K562 (cell line): ENCODE measurements around the gene AP2M1. TPM values are rescaled to one million over a fixed set of nuclear protein-coding genes. Genes with fewer than 3 reads are reported as not detected.

ENCODE experiments used
- ATAC-seq: fragments of 200-7000 bp; cut with Tn5 transposase; 3 replicates; pipeline ENCODE4 v1.9.1; 2020; ENCODE audit warnings: moderate library complexity
- BruUV-seq: library from RNA; stranded (reverse); fragments of 400-500 nt; replicated peaks from 2 replicates; lab custom pipeline; 2021; lab: Mats Ljungman, UMichigan
- CTCF ChIA-PET: fragments of 300-600 bp; formaldehyde crosslinking; extraction: SDS; loops from one replicate; lab custom pipeline; 2021; ENCODE audit warnings: low intra/inter-chr PET ratio; lab: Yijun Ruan, JAX
- POLR2A ChIA-PET: fragments of 300-600, 350-650 bp; sonication (Branson Sonifier 250); formaldehyde crosslinking; extraction: SDS; loops from one replicate; lab custom pipeline; 2021; ENCODE audit warnings: antibody characterized with exemption, inconsistent platforms; lab: Yijun Ruan, JAX
- DNase-seq, 4 experiments: peaks; one replicate each; pipeline versions ENCODE4 v3.0.0 to v3.0.0-alpha.2; 2011 to 2018; ENCODE audit warnings: low spot score in 3 of 4, mixed read lengths in 3 of 4; ENCODE audit errors: extremely low read depth in 1 of 4
- FAIRE-seq: peaks from 2 replicates; lab custom pipeline; 2011; peaks lifted over from hg19 to GRCh38; lab: Jason Lieb, UNC
- H2AFZ ChIP-seq: 2 replicates; pipeline ENCODE4 v1.6.0; 2011; ENCODE audit warnings: low read depth, low read length, control low read depth, inconsistent platforms
- H3K27ac ChIP-seq: fragments of 200-600 bp; 3 replicates; pipeline ENCODE4 v1.8.0; 2011; ENCODE audit warnings: low read depth, mild to moderate bottlenecking, control low read depth, inconsistent platforms, low read length, moderate library complexity, mixed read lengths; ENCODE audit errors: extremely low read depth
- H3K27me3 ChIP-seq, 2 experiments: fragments of 300-600 bp in 1 of 2; 2 replicates in 1 of 2; 3 replicates in 1 of 2; pipeline versions ENCODE4 v1.6.0 to v1.8.0; 2011; ENCODE audit warnings: inconsistent platforms in 2 of 2, low read length in 2 of 2, mild to moderate bottlenecking in 1 of 2, mixed read lengths in 1 of 2, moderate library complexity in 1 of 2; ENCODE audit not compliant: control insufficient read depth in 2 of 2, insufficient read depth in 2 of 2
- H3K36me3 ChIP-seq: fragments of 300-600 bp; 3 replicates; pipeline ENCODE4 v1.8.0; 2011; ENCODE audit warnings: mild to moderate bottlenecking, low read length, inconsistent platforms; ENCODE audit not compliant: control insufficient read depth, insufficient read depth
- H3K4me1 ChIP-seq, 2 experiments: fragments of 200-600 bp in 1 of 2; replicated peaks in 1 of 2; 2 replicates in 1 of 2; 3 replicates in 1 of 2; pipeline versions ENCODE4 v1.5.1 to v1.8.0; 2011; ENCODE audit warnings: inconsistent platforms in 2 of 2, low read length in 2 of 2, mild to moderate bottlenecking in 1 of 2, mixed read lengths in 1 of 2, moderate library complexity in 1 of 2; ENCODE audit not compliant: control insufficient read depth in 2 of 2, insufficient read depth in 2 of 2
- H3K4me2 ChIP-seq: 2 replicates; pipeline ENCODE4 v1.6.1; 2011; ENCODE audit warnings: low read length, control low read depth, inconsistent platforms, mixed read lengths; ENCODE audit not compliant: insufficient read depth
- H3K4me3 ChIP-seq: fragments of 200-600 bp; sonication (generic), shearing (Covaris generic); 2 replicates; pipeline ENCODE4 v1.5.1; 2016; ENCODE audit warnings: control low read depth, inconsistent platforms
- H3K79me2 ChIP-seq: fragments of 200-600 bp; 3 replicates; pipeline ENCODE4 v1.8.0; 2011; ENCODE audit warnings: low read length, inconsistent platforms; ENCODE audit not compliant: control insufficient read depth, insufficient read depth
- H3K9ac ChIP-seq, 2 experiments: 2 replicates each; pipeline versions ENCODE4 v1.6.0 to v1.6.1; 2011; ENCODE audit warnings: low read depth in 2 of 2, low read length in 2 of 2, control low read depth in 1 of 2, inconsistent platforms in 1 of 2, mild to moderate bottlenecking in 1 of 2, mixed read lengths in 1 of 2; ENCODE audit not compliant: insufficient read depth in 1 of 2
- H3K9me1 ChIP-seq: one replicate; pipeline ENCODE4 v1.6.0; 2011; ENCODE audit warnings: inconsistent platforms, mild to moderate bottlenecking, low read length, moderate library complexity; ENCODE audit not compliant: control insufficient read depth, insufficient read depth
- H3K9me3 ChIP-seq: replicated peaks from 2 replicates; pipeline ENCODE4 v1.5.1; 2011; ENCODE audit warnings: low read depth, low read length, inconsistent platforms; ENCODE audit not compliant: control insufficient read depth, insufficient read depth
- H4K20me1 ChIP-seq: replicated peaks from 2 replicates; pipeline ENCODE4 v1.6.1; 2011; ENCODE audit warnings: low read length, inconsistent platforms, mixed read lengths; ENCODE audit not compliant: control insufficient read depth, insufficient read depth
- BRD4 ChIP-seq: fragments of 200-600 bp; sonication (generic); IDR thresholded peaks from 2 replicates; pipeline ENCODE4 v1.6.1; 2017; ENCODE audit warnings: inconsistent platforms
- CBFB ChIP-seq: sonication (generic); formaldehyde crosslinking; IDR thresholded peaks from 2 replicates; pipeline ENCODE4 v1.4.0; 2020; ENCODE audit warnings: mild to moderate bottlenecking, missing genetic modification reagents
- GTF2A2 ChIP-seq: IDR thresholded peaks from 2 replicates; pipeline ENCODE4 v1.6.1; 2016; ENCODE audit warnings: mild to moderate bottlenecking, missing genetic modification characterization, missing compliant biosample characterization
- GTF2E2 ChIP-seq: fragments of 200-800 bp; sonication (Bioruptor generic); IDR thresholded peaks from 2 replicates; pipeline ENCODE4 v1.6.1; 2016; ENCODE audit warnings: missing genetic modification characterization, missing compliant biosample characterization
- RFX7 ChIP-seq: fragments of 250-450 bp; sonication (Bioruptor Pico); IDR thresholded peaks from 2 replicates; pipeline ENCODE4 v1.5.1; 2021; ENCODE audit warnings: mild to moderate bottlenecking
- RUNX1 ChIP-seq: sonication (generic); IDR thresholded peaks from 2 replicates; pipeline ENCODE4 v1.6.1; 2016; ENCODE audit warnings: antibody characterized with exemption, low read depth
- SUPT5H ChIP-seq: fragments of 450-650 bp; IDR thresholded peaks from 2 replicates; pipeline ENCODE4 v1.6.1; 2016
- XRCC3 ChIP-seq: fragments of 450-650 bp; IDR thresholded peaks from 2 replicates; pipeline ENCODE4 v1.6.1; 2017; ENCODE audit warnings: mild to moderate bottlenecking, moderate library complexity
- ZNF143 ChIP-seq: sonication (generic); formaldehyde crosslinking; IDR thresholded peaks from 2 replicates; pipeline ENCODE4 v1.9.0; 2022; ENCODE audit warnings: mild to moderate bottlenecking, missing genetic modification reagents
- ZNF707 ChIP-seq: fragments of 250-450 bp; sonication (Bioruptor Pico); conservative IDR thresholded peaks from 2 replicates; pipeline ENCODE4 v1.8.0; 2022; ENCODE audit warnings: inconsistent platforms, mild to moderate bottlenecking, moderate library complexity
- WGBS: fragments of 100-300 bp; shearing (Covaris generic); methylation state at CpG from one replicate; pipeline ENCODE4 v1.1.6; 2016; ENCODE audit warnings: low coverage, mixed read lengths; ENCODE audit not compliant: insufficient coverage; ENCODE audit errors: missing lambda C conversion rate; 5-methylcytosine and 5-hydroxymethylcytosine counted together
- in situ Hi-C: fragments of 300-500 bp; cut with MboI; formaldehyde crosslinking; loops from 4 replicates; pipeline ENCODE4 v1.15.0; 2018; ENCODE audit warnings: inconsistent platforms, mixed read lengths
- intact Hi-C: fragments of 100-400 bp; cut with micrococcal nuclease; formaldehyde crosslinking; loops from 2 replicates; pipeline ENCODE4 v1.14.2; 2022
- polyA plus RNA-seq, 8 experiments: library from polyadenylated mRNA; depleted of rRNA in 4 of 8; stranded (reverse) in 5 of 8; unstranded in 3 of 8; fragments of >200 nt; fragmentation: Nextera tagmentation in 2 of 8; fragmentation: Illumina TruSeq in 1 of 8; extraction: Ambion mirVana in 2 of 8; extraction: Trizol in 1 of 8; gene quantifications; 2 replicates each; pipeline versions ENCODE4 v1.2.1 to v1.2.3, GENCODE V29; 2011 to 2014; ENCODE audit warnings: inconsistent platforms in 1 of 8, missing spikeins in 1 of 8
- total RNA-seq, 7 experiments: library from RNA; depleted of rRNA in 6 of 7; stranded (reverse); fragments of >200 nt in 6 of 7; fragmentation: Illumina TruSeq in 2 of 7; extraction: Trizol in 2 of 7; gene quantifications; 2 replicates each; pipeline versions ENCODE4 v1.2.1 to v1.2.3, GENCODE V29; 2011 to 2021; ENCODE audit warnings: low replicate concordance in 1 of 7
- TF ChIP-seq, protein P1 (sequence below): fragments of 200-600 bp; sonication (generic); IDR thresholded peaks from one replicate; pipeline ENCODE4 v1.6.1; 2012; ENCODE audit warnings: mild to moderate bottlenecking, low read depth, low read length, inconsistent platforms

AP2M1 gene
- total and polyA plus RNA-seq, 9 of the 15 experiments (the other 6 are each of a cell fraction or from before 2014, with no cell fraction given) = 118 to 505 (median 296) TPM

- DNase-seq (peak; percentile 61 to 93 (median 70)), ATAC-seq (peak; percentile 82), FAIRE-seq (peak; percentile 72)
- peak overlapping the region; percentile 95 for H2AFZ ChIP-seq
- under 1% methylated on average over 37 of the region's 37 CpGs for WGBS
- intact Hi-C loops (loop anchor here (2.0 to 5.0 kb wide), 3 partner anchors 21 to 113 kb away; partner anchors contain the start of genes ALG3, DVL3 and EEF1AKMT4), in situ Hi-C loops (no loop called here)
- POLR2A ChIA-PET = interaction anchor here (0.6 to 3.9 kb wide), 8 partner anchors 9 to 238 kb away, joined by 3 to 48 read pairs (median 6); partner anchors contain the start of genes ABCC5 and DVL3
- peaks cover 7 to 13% of the 10 kb centered on the region in 2 experiments; a peak in 4 of 5 replicates for H3K4me1 ChIP-seq
- CTCF ChIA-PET = interaction anchor here (0.7 kb wide), 1 partner anchor 106 kb away, joined by 3 read pairs; no protein-coding TSS in a partner anchor
- no peaks in the 10 kb centered on the region; a peak in 1 of 5 replicates for H3K27me3 ChIP-seq
- H3K36me3 ChIP-seq = peaks cover 25% of the 10 kb centered on the region; the same call in 2 of the 3 replicates
- H3K27ac ChIP-seq = peak overlapping the region; percentile 92
- peak overlapping the region; percentile 100 for H3K4me2 ChIP-seq
- peak overlapping the region; percentile 97 for H3K4me3 ChIP-seq
- H3K9ac ChIP-seq = peak overlapping the region; percentile 99 to 100
- no peaks in the 10 kb centered on the region for H3K9me1 ChIP-seq
- BruUV-seq = no TSS peak
- peaks cover 54% of the 10 kb centered on the region for H3K79me2 ChIP-seq
- no peaks in the 10 kb centered on the region for H3K9me3 ChIP-seq
- H4K20me1 ChIP-seq = no peaks in the 10 kb centered on the region
- TF ChIP-seq RUNX1 = 0 out of 2 replicates have a peak, but pooled peaks have one; percentile 36
- TF ChIP-seq, protein P1, sequence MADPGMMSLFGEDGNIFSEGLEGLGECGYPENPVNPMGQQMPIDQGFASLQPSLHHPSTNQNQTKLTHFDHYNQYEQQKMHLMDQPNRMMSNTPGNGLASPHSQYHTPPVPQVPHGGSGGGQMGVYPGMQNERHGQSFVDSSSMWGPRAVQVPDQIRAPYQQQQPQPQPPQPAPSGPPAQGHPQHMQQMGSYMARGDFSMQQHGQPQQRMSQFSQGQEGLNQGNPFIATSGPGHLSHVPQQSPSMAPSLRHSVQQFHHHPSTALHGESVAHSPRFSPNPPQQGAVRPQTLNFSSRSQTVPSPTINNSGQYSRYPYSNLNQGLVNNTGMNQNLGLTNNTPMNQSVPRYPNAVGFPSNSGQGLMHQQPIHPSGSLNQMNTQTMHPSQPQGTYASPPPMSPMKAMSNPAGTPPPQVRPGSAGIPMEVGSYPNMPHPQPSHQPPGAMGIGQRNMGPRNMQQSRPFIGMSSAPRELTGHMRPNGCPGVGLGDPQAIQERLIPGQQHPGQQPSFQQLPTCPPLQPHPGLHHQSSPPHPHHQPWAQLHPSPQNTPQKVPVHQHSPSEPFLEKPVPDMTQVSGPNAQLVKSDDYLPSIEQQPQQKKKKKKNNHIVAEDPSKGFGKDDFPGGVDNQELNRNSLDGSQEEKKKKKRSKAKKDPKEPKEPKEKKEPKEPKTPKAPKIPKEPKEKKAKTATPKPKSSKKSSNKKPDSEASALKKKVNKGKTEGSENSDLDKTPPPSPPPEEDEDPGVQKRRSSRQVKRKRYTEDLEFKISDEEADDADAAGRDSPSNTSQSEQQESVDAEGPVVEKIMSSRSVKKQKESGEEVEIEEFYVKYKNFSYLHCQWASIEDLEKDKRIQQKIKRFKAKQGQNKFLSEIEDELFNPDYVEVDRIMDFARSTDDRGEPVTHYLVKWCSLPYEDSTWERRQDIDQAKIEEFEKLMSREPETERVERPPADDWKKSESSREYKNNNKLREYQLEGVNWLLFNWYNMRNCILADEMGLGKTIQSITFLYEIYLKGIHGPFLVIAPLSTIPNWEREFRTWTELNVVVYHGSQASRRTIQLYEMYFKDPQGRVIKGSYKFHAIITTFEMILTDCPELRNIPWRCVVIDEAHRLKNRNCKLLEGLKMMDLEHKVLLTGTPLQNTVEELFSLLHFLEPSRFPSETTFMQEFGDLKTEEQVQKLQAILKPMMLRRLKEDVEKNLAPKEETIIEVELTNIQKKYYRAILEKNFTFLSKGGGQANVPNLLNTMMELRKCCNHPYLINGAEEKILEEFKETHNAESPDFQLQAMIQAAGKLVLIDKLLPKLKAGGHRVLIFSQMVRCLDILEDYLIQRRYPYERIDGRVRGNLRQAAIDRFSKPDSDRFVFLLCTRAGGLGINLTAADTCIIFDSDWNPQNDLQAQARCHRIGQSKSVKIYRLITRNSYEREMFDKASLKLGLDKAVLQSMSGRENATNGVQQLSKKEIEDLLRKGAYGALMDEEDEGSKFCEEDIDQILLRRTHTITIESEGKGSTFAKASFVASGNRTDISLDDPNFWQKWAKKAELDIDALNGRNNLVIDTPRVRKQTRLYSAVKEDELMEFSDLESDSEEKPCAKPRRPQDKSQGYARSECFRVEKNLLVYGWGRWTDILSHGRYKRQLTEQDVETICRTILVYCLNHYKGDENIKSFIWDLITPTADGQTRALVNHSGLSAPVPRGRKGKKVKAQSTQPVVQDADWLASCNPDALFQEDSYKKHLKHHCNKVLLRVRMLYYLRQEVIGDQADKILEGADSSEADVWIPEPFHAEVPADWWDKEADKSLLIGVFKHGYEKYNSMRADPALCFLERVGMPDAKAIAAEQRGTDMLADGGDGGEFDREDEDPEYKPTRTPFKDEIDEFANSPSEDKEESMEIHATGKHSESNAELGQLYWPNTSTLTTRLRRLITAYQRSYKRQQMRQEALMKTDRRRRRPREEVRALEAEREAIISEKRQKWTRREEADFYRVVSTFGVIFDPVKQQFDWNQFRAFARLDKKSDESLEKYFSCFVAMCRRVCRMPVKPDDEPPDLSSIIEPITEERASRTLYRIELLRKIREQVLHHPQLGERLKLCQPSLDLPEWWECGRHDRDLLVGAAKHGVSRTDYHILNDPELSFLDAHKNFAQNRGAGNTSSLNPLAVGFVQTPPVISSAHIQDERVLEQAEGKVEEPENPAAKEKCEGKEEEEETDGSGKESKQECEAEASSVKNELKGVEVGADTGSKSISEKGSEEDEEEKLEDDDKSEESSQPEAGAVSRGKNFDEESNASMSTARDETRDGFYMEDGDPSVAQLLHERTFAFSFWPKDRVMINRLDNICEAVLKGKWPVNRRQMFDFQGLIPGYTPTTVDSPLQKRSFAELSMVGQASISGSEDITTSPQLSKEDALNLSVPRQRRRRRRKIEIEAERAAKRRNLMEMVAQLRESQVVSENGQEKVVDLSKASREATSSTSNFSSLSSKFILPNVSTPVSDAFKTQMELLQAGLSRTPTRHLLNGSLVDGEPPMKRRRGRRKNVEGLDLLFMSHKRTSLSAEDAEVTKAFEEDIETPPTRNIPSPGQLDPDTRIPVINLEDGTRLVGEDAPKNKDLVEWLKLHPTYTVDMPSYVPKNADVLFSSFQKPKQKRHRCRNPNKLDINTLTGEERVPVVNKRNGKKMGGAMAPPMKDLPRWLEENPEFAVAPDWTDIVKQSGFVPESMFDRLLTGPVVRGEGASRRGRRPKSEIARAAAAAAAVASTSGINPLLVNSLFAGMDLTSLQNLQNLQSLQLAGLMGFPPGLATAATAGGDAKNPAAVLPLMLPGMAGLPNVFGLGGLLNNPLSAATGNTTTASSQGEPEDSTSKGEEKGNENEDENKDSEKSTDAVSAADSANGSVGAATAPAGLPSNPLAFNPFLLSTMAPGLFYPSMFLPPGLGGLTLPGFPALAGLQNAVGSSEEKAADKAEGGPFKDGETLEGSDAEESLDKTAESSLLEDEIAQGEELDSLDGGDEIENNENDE = no peak
- TF ChIP-seq SUPT5H = peak; percentile 66
- TF ChIP-seq GTF2A2 (tag) = no peak
- TF ChIP-seq RFX7 (CRISPR knock-in tag) = no peak
- no peak for TF ChIP-seq CBFB (CRISPR knock-in tag)
- TF ChIP-seq GTF2E2 (tag) = peak; percentile 71; the same call in 1 of the 2 replicates
- TF ChIP-seq ZNF707 (CRISPR knock-in tag) = no peak
- TF ChIP-seq ZNF143 (CRISPR knock-in tag) = peak; percentile 88
- TF ChIP-seq XRCC3 = no peak
- TF ChIP-seq BRD4 = no peak
These were observed 40.6 kb upstream of the AP2M1 start for GRCh38 chr3:184133840-184134745.
